HEK293 (cell line): ENCODE data around the gene TRAF3.

Source experiments
- RBAK ChIP-seq: fragments of 450-650 bp; formaldehyde crosslinking; IDR thresholded peaks from 2 replicates; pipeline ENCODE4 v1.5.1; 2016; ENCODE audit warnings: missing biosample characterization, missing genetic modification characterization
- YY1 ChIP-seq: fragments of 450-650 bp; formaldehyde crosslinking; IDR thresholded peaks from 2 replicates; pipeline ENCODE4 v1.5.1; 2018; ENCODE audit warnings: missing biosample characterization, missing genetic modification characterization
- ZBTB21 ChIP-seq: fragments of 450-650 bp; formaldehyde crosslinking; IDR thresholded peaks from 2 replicates; pipeline ENCODE4 v1.5.1; 2017; ENCODE audit warnings: missing biosample characterization, missing genetic modification characterization
- ZNF121 ChIP-seq: fragments of 450-650 bp; formaldehyde crosslinking; IDR thresholded peaks from 2 replicates; pipeline ENCODE4 v1.5.1; 2016; ENCODE audit warnings: missing biosample characterization, missing genetic modification characterization
- ZNF37A ChIP-seq: fragments of 450-650 bp; IDR thresholded peaks from 2 replicates; pipeline ENCODE4 v1.5.1; 2018; ENCODE audit warnings: missing biosample characterization, missing genetic modification characterization
- ZNF548 ChIP-seq: fragments of 450-650 bp; formaldehyde crosslinking; IDR thresholded peaks from 2 replicates; pipeline ENCODE4 v1.5.1; 2016; ENCODE audit warnings: missing biosample characterization, missing genetic modification characterization
- ZNF623 ChIP-seq: fragments of 450-650 bp; formaldehyde crosslinking; IDR thresholded peaks from 2 replicates; pipeline ENCODE4 v1.5.1; 2016; ENCODE audit warnings: missing biosample characterization, missing genetic modification characterization
- TF ChIP-seq, protein P1 (sequence below): sonication (generic); formaldehyde crosslinking; IDR thresholded peaks from 2 replicates; pipeline ENCODE4 v1.8.1; 2022; ENCODE audit warnings: mild to moderate bottlenecking, moderate library complexity, missing genetic modification reagents
- TF ChIP-seq, protein P2 (sequence below): fragments of 450-650 bp; formaldehyde crosslinking; IDR thresholded peaks from 2 replicates; pipeline ENCODE4 v1.5.1; 2016; ENCODE audit warnings: missing biosample characterization, missing genetic modification characterization
- TF ChIP-seq, protein P3 (sequence below): fragments of 450-650 bp; formaldehyde crosslinking; IDR thresholded peaks from 2 replicates; pipeline ENCODE4 v1.5.1; 2016; ENCODE audit warnings: missing biosample characterization, missing genetic modification characterization

DNA sequence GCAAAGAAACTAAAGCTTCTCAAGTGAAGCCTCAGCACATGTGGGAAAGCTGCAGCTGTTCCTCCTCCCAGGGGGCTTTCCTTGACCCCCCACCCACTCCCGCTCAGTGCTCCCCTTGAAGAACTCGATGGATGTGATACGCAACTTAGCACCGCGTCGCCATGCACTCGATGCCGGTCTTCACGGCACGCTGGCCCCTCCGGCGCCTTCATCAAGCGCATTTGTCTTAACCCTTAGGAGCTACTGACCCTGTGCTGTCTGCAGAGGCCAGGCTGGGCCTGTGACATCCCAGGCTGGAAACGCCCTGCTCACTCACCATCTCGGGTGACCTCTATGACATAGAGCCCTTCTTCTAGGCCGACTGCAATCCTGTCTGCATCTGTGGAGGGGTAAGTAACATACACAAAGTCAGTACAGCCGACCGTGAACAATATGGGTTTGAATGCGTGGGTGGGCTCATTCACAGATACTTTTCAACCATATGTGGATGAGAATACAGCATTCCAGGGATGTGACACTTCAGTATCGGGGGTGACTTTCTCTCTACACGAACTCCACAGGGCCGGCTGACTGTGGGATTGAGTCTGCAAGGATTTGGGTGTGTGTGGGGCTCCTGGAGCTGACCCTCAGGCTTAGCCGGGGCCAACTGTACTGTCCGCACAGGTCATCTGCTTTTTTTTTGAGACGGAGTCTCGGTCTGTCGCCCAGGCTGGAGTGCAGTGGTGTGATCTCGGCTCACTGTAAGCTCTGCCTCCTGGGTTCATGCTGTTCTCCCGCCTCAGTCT, 168.3 kb downstream of the TRAF3 start:
- no peak for TF ChIP-seq RBAK (tag by site-specific recombination)
- TF ChIP-seq ZNF37A = no peak
- TF ChIP-seq ZBTB21 = no peak
- TF ChIP-seq YY1 (tag by site-specific recombination) = no peak
- TF ChIP-seq, protein P1, sequence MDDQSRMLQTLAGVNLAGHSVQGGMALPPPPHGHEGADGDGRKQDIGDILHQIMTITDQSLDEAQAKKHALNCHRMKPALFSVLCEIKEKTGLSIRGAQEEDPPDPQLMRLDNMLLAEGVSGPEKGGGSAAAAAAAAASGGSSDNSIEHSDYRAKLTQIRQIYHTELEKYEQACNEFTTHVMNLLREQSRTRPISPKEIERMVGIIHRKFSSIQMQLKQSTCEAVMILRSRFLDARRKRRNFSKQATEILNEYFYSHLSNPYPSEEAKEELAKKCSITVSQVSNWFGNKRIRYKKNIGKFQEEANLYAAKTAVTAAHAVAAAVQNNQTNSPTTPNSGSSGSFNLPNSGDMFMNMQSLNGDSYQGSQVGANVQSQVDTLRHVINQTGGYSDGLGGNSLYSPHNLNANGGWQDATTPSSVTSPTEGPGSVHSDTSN (CRISPR knock-in tag) = no peak
- TF ChIP-seq, protein P2, sequence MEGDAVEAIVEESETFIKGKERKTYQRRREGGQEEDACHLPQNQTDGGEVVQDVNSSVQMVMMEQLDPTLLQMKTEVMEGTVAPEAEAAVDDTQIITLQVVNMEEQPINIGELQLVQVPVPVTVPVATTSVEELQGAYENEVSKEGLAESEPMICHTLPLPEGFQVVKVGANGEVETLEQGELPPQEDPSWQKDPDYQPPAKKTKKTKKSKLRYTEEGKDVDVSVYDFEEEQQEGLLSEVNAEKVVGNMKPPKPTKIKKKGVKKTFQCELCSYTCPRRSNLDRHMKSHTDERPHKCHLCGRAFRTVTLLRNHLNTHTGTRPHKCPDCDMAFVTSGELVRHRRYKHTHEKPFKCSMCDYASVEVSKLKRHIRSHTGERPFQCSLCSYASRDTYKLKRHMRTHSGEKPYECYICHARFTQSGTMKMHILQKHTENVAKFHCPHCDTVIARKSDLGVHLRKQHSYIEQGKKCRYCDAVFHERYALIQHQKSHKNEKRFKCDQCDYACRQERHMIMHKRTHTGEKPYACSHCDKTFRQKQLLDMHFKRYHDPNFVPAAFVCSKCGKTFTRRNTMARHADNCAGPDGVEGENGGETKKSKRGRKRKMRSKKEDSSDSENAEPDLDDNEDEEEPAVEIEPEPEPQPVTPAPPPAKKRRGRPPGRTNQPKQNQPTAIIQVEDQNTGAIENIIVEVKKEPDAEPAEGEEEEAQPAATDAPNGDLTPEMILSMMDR (tag by site-specific recombination) = no peak
- TF ChIP-seq, protein P3, sequence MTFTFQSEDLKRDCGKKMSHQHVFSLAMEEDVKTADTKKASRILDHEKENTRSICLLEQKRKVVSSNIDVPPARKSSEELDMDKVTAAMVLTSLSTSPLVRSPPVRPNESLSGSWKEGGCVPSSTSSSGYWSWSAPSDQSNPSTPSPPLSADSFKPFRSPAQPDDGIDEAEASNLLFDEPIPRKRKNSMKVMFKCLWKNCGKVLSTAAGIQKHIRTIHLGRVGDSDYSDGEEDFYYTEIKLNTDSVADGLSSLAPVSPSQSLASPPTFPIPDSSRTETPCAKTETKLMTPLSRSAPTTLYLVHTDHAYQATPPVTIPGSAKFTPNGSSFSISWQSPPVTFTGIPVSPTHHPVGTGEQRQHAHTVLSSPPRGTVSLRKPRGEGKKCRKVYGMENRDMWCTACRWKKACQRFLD (tag by site-specific recombination) = no peak
- no peak for TF ChIP-seq ZNF548 (tag by site-specific recombination)
- no peak for TF ChIP-seq ZNF121 (tag by site-specific recombination)
- TF ChIP-seq ZNF623 = no peak
